GM18498 (cell line): ENCODE data around the gene TMEM125.

Source experiments
- ATAC-seq: cut with Tn5 transposase; IDR thresholded peaks from one replicate; pipeline ENCODE4 v1.9.1; 2021; ENCODE audit warnings: mild to moderate bottlenecking, moderate library complexity; ENCODE audit not compliant: unreplicated experiment

Gene TMEM125

GRCh38 chr1:43307458-43308158, 37.8 kb downstream of the TMEM125 start:
- no peak for ATAC-seq

DNA sequence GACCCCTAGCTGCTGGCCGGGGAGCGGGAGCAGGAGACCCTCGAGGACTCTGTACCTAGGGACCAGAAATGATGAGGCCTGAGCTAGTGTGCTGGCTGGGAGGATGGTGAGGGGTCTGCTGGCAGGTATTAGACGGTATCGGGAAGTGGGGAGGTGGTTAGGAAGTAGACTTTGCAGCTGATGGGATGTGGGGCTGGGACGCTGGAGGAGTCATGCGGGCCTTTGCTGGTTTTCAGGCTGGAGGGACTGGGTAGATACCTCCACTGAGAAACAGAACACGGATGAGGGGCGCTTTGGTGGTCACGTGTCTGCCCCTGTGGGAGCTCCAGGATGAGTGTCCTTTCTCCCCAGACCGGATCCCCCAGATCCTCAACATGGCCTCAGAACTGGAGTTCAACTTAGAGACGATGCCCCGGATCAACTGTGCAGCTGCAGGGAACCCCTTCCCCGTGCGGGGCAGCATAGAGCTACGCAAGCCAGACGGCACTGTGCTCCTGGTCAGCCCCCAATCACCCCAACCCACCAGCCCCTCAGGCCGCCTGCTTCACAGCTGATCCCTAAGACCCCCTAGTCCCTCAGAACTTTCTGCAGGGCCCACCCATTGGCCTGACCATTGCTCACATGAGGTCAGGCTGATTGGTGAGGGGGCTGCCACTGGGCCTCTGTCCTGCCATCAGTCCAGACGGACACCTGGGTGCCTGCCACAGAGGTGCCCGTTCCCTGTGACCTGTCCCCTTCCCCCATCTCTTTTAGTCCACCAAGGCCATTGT, 39.0 kb downstream of the TMEM125 start:
- no peak for ATAC-seq

GRCh38 chr1:43309405-43310025, 39.7 kb downstream of the TMEM125 start:
- ATAC-seq = no peak

DNA sequence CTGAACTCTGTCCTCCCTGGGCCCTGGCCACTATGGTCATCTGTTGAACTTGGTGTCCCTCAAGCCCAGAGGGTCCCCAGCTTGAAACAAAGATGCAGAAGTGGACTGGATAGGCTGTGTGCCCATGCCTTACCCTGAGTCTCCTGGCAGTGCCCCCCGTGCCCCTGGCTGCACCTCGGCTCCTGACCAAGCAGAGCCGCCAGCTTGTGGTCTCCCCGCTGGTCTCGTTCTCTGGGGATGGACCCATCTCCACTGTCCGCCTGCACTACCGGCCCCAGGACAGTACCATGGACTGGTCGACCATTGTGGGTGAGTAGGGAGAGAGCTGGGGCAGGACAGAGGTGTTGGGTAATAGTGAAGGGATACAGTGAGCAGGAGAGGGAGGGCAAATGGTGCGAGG, 41.7 kb downstream of the TMEM125 start:
- ATAC-seq = no peak

DNA sequence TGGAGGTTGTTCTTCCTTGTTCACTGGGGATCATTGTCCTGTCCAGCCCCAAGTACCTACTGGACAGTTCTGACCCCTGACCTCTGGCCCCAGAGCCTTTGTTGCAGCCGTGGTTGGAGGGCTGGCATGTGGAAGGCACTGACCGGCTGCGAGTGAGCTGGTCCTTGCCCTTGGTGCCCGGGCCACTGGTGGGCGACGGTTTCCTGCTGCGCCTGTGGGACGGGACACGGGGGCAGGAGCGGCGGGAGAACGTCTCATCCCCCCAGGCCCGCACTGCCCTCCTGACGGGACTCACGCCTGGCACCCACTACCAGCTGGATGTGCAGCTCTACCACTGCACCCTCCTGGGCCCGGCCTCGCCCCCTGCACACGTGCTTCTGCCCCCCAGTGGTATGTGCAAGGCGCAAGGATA, 42.4 kb downstream of the TMEM125 start:
- no peak for ATAC-seq

GRCh38 chr1:43312663-43313515, 43.1 kb downstream of the TMEM125 start:
- ATAC-seq = no peak

DNA sequence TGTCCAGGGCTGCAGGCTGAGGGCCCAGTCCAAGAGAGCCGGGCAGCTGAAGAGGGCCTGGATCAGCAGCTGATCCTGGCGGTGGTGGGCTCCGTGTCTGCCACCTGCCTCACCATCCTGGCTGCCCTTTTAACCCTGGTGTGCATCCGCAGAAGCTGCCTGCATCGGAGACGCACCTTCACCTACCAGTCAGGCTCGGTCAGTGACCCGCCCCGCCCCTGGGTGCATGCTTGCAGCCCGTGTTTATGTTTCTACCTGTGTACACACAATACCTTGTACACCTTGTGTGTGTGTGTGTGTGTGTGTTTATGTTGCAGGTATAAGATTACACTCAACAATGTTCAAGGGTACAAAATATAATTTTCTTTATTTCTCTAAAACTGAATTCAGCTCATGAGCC, 44.0 kb downstream of the TMEM125 start:
- no peak for ATAC-seq

- no peak for ATAC-seq
Observed at GRCh38 chr1:43314233-43314632, 44.5 kb downstream of the TMEM125 start.

DNA sequence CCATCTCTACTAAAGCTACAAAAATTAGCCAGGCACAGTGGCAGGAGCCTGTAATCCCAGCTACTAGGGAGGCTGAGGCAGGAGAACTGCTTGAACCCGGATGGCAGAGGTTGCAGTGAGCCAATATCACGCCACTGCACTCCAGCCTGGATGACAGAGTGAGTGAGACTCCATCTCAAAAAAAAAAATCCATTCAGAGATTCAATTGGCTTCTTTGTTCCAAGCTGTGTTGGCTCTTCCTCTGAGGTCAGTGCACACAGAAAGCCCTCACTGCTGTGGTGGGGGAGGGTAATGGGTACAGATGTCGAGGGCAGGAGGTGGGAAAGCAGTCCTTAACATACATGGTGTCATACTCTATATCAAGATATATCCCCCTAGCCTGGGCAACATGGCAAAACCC, 45.7 kb downstream of the TMEM125 start:
- no peak for ATAC-seq

- no peak for ATAC-seq
Observed at GRCh38 chr1:43315963-43316737, 46.4 kb downstream of the TMEM125 start.

DNA sequence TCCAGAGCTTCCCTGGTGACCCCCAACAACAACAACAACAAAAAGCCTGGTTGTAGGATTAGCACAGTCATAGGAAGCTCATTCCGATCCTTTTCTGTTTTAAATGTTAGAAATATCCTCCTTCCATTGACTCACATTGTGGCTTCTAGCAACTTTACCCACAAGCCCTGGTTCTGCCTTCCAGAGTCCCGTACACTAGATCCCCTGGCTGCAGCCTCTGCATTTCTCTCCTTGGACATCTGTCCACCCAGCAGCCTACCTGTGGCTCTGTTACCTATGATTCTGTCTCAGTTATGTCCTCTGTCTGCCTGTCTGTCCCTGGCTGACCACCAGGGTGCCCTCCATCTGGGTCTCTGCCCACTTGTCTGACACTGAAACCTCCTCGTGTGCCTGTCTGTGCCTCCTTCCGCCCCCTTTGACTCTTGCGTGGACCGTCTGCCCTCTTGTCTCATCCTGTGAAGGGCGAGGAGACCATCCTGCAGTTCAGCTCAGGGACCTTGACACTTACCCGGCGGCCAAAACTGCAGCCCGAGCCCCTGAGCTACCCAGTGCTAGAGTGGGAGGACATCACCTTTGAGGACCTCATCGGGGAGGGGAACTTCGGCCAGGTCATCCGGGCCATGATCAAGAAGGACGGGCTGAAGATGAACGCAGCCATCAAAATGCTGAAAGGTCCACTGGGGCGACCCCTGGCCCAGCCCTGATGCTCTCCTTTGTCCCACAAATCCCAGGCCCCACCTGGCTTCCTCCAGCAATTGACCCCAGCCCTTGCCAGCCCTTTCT, 47.1 kb downstream of the TMEM125 start:
- ATAC-seq = no peak

DNA sequence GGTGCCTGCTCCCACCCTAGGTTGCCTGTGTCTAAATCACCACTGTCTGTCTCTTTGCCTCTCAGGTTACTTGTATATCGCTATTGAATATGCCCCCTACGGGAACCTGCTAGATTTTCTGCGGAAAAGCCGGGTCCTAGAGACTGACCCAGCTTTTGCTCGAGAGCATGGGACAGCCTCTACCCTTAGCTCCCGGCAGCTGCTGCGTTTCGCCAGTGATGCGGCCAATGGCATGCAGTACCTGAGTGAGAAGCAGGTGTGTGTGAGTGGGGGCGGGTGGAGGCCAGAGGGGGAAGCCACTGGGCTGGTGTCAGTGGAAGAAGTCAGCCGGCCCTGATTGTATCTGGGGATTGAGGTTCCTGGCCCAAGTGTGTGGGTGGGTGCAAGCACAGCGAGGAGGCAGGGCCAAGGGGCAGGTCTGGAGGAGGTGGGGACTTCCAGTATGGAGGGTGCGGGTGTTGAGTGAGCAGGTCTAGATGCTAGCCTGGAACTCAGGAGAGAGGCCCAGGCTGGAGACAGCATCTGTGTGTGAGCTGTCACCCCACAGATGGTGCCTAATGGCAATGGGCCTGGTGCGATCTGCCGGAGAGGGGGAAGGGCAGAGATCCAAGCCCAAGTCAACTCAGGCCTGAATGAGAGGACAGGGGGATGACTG, 48.2 kb downstream of the TMEM125 start:
- ATAC-seq = no peak

- no peak for ATAC-seq
Observed at GRCh38 chr1:43318831-43319230, 49.0 kb downstream of the TMEM125 start.

DNA sequence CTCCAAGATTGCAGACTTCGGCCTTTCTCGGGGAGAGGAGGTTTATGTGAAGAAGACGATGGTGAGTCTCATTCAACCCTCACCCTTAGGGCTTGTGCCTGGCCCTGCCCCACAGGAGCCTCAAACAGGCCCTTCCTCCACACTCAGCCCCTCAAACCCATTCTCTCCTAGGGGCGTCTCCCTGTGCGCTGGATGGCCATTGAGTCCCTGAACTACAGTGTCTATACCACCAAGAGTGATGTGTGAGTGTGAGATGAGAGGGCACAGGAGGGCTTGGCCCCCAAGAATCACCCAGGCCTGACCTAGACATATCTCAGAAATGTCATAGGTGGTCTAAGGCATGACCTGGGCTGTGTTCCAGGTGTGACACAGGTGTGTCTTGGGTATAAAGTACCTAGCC, 49.5 kb downstream of the TMEM125 start:
- ATAC-seq = no peak

GRCh38 chr1:43319766-43320165, 50.0 kb downstream of the TMEM125 start:
- no peak for ATAC-seq

GRCh38 chr1:43321331-43321891, 51.6 kb downstream of the TMEM125 start:
- no peak for ATAC-seq

DNA sequence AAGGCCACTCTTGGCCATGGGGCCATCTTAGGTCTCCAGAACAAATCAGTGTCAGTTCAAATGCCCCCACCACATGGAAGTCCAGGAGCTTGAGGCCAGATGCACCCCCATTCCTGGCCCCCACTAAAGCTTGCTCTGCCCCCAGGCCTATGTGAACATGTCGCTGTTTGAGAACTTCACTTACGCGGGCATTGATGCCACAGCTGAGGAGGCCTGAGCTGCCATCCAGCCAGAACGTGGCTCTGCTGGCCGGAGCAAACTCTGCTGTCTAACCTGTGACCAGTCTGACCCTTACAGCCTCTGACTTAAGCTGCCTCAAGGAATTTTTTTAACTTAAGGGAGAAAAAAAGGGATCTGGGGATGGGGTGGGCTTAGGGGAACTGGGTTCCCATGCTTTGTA, 52.7 kb downstream of the TMEM125 start:
- ATAC-seq = no peak
